Endodermal cell (in vitro differentiated cells): ENCODE results near the gene TMBIM6. TPM values are rescaled to one million over a fixed set of nuclear protein-coding genes. Genes with fewer than 3 reads are reported as not detected.

Source experiments
- DNase-seq: peaks from one replicate; pipeline ENCODE4 v3.0.0-alpha.2; 2017
- H3K27ac ChIP-seq: 2 replicates; pipeline ENCODE4 v1.5.1; 2013; ENCODE audit warnings: mild to moderate bottlenecking, low read depth, low read length, moderate library complexity
- H3K27me3 ChIP-seq: 2 replicates; pipeline ENCODE4 v1.6.1; 2013; ENCODE audit warnings: mild to moderate bottlenecking, low read length, moderate library complexity; ENCODE audit not compliant: insufficient read depth, control insufficient read depth, poor library complexity, severe bottlenecking
- H3K36me3 ChIP-seq: 2 replicates; pipeline ENCODE4 v1.7.0; 2013; ENCODE audit warnings: mild to moderate bottlenecking, low read length, moderate library complexity; ENCODE audit not compliant: control insufficient read depth, insufficient read depth
- H3K4me1 ChIP-seq: one replicate; pipeline ENCODE4 v1.7.0; 2013; ENCODE audit warnings: low read length; ENCODE audit not compliant: control insufficient read depth, insufficient read depth
- H3K4me3 ChIP-seq: 2 replicates; pipeline ENCODE4 v1.5.1; 2013; ENCODE audit warnings: mild to moderate bottlenecking, low read length, moderate library complexity
- H3K9ac ChIP-seq: 2 replicates; pipeline ENCODE4 v1.6.1; 2013; ENCODE audit warnings: mild to moderate bottlenecking, low read length, moderate library complexity; ENCODE audit not compliant: poor library complexity, severe bottlenecking; ENCODE audit errors: extremely low read depth
- H3K9me3 ChIP-seq: 2 replicates; pipeline ENCODE4 v1.6.1; 2013; ENCODE audit warnings: mild to moderate bottlenecking, low read length, moderate library complexity; ENCODE audit not compliant: control insufficient read depth
- H3K27ac Mint-ChIP-seq: 2 replicates; pipeline ENCODE4 v1.8.0; 2020; ENCODE audit warnings: mixed read lengths
- H3K27me3 Mint-ChIP-seq: 2 replicates; pipeline ENCODE4 v1.8.0; 2021; ENCODE audit warnings: mild to moderate bottlenecking, mixed read lengths; ENCODE audit not compliant: insufficient read depth
- H3K36me3 Mint-ChIP-seq: 2 replicates; pipeline ENCODE4 v1.8.0; 2020; ENCODE audit warnings: low read depth, mixed read lengths
- H3K4me1 Mint-ChIP-seq: 2 replicates; pipeline ENCODE4 v1.8.0; 2020; ENCODE audit warnings: mixed read lengths
- H3K4me3 Mint-ChIP-seq: 2 replicates; pipeline ENCODE4 v1.8.0; 2020; ENCODE audit warnings: mild to moderate bottlenecking, moderate library complexity, mixed read lengths
- H3K9me3 Mint-ChIP-seq: 2 replicates; pipeline ENCODE4 v1.8.0; 2020; ENCODE audit warnings: mild to moderate bottlenecking, mixed read lengths
- CTCF ChIP-seq: fragments of 200-600 bp; sonication (generic); conservative IDR thresholded peaks from 2 replicates; pipeline ENCODE4 v1.5.0; 2021; ENCODE audit warnings: antibody characterized with exemption, mild to moderate bottlenecking
- WGBS, 2 experiments: methylation state at CpG; one replicate each; pipeline versions ENCODE4 v1.1.5 to v1.1.7; 2013; ENCODE audit warnings: missing lambda C conversion rate in 2 of 2, mixed read lengths in 1 of 2; ENCODE audit not compliant: insufficient coverage in 1 of 2, insufficient read length in 1 of 2; 5-methylcytosine and 5-hydroxymethylcytosine counted together
- total RNA-seq, 2 donors: library from RNA; stranded (reverse); fragmentation: NEBNext Ultra II Directional in 1 of 2; extraction: Animal tissue kit (Norgen Biotek cat#: 25700) in 1 of 2; gene quantifications; 2 replicates in 1 of 2; 3 replicates in 1 of 2; pipeline ENCODE4 v1.2.1, GENCODE V29; 2021

TMBIM6 gene
- total RNA-seq, 2 donors from 2014 or later = 426 to 455 TPM

DNA sequence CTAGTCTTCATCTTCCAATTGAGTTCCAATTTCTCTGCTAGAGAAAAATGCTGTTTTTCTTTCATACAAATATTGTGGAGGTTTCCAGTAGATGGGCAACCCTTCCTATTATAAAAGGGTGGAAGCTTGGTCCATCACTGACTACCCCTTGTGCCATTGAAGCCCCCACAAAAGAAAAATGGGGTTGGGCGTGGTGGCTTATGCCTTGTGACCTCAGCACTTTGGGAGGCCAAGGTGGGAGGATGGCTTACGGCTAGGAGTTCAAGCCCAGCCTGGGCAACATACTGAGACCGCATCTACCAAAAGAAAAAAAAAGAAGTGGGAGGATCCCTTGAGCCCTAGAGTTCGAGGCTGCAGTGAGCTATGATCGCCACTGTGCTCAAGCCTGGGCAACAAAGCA is 64.1 kb downstream of the TMBIM6 start:
- H3K36me3 Mint-ChIP-seq = peaks cover 28% of the 10 kb centered on the region
- H3K4me1 Mint-ChIP-seq = peaks cover 49% of the 10 kb centered on the region
- H3K27me3 ChIP-seq = no peaks in the 10 kb centered on the region
- WGBS, 2 experiments = 92 to 93% methylated on average over 4 to 5 of the region's 5 CpGs
- H3K4me3 ChIP-seq = no peak overlapping the region
- no peak overlapping the region for H3K27ac Mint-ChIP-seq
- peaks cover 30% of the 10 kb centered on the region for H3K4me1 ChIP-seq
- peaks cover 14% of the 10 kb centered on the region for H3K36me3 ChIP-seq
- no peaks in the 10 kb centered on the region for H3K9me3 ChIP-seq
- no peaks in the 10 kb centered on the region for H3K9me3 Mint-ChIP-seq
- no peak for DNase-seq
- TF ChIP-seq CTCF = no peak
- H3K27me3 Mint-ChIP-seq = no peaks in the 10 kb centered on the region
- H3K4me3 Mint-ChIP-seq = no peak overlapping the region
- no peak overlapping the region for H3K9ac ChIP-seq
- no peak overlapping the region for H3K27ac ChIP-seq

DNA sequence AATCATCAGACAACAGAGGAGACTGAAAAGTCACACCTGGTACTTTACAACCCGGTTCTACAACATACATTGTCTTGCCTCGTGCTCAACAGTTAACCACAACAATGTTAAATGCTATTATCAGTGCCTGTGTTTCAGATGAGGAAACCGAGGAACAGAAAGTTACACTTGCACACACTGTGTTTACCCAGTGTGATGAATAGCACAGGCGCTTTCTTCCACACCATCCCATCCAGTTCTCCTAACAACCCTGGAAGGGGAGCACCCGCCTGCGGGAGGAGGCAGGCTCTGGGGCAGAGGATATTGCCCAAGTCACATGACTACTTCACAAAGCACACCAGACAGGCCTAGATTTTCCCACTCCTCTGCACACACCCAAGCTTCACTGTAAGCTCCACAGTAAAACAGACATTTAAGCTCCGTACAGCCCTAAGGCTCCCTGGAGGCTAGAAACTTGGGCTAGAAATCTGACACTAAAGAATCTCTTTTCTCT is 65.0 kb downstream of the TMBIM6 start:
- DNase-seq = no peak
- Mint-ChIP-seq H3K36me3 (peaks cover 25% of the 10 kb centered on the region), H3K4me3 (no peak overlapping the region), H3K27me3 (no peaks in the 10 kb centered on the region), H3K4me1 (peaks cover 49% of the 10 kb centered on the region), H3K27ac (no peak overlapping the region), H3K9me3 (no peaks in the 10 kb centered on the region)
- peaks cover 21% of the 10 kb centered on the region for H3K4me1 ChIP-seq
- H3K9ac ChIP-seq = no peak overlapping the region
- TF ChIP-seq CTCF = no peak
- no peak overlapping the region for H3K4me3 ChIP-seq
- peaks cover 11% of the 10 kb centered on the region for H3K36me3 ChIP-seq
- H3K27ac ChIP-seq = no peak overlapping the region
- WGBS, 2 experiments = 91 to 94% methylated on average over 4 to 7 of the region's 7 CpGs
- H3K9me3 ChIP-seq = no peaks in the 10 kb centered on the region
- H3K27me3 ChIP-seq = no peaks in the 10 kb centered on the region

DNA sequence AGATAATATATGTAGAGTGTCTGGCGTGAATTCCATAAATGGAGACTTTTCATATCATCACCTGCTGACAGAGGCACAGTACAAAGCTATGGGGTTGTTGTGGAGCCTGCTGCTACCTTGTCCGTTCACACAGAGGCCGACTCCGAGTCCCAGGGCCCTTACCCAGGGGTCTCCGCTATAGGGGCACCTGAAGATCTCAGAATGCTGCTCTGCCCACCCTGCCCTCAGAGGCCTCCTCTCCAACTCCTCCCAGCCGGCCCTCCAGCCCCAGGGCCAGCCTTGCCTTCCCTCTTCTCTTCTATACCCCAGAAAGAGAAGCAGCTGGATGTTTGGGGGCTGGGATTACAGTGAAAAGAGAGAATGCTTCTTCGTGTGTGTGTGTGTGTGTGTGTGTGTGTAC is 65.5 kb downstream of the TMBIM6 start:
- TF ChIP-seq CTCF = no peak
- Histone ChIP-seq H3K27ac (no peak overlapping the region), H3K9me3 (no peaks in the 10 kb centered on the region), H3K9ac (no peak overlapping the region), H3K27me3 (no peaks in the 10 kb centered on the region), H3K4me1 (peaks cover 16% of the 10 kb centered on the region), H3K4me3 (no peak overlapping the region), H3K36me3 (peaks cover 11% of the 10 kb centered on the region)
- no peaks in the 10 kb centered on the region for H3K9me3 Mint-ChIP-seq
- 87 to 88% methylated on average over 3 to 7 of the region's 7 CpGs for WGBS, 2 experiments
- H3K27ac Mint-ChIP-seq = no peak overlapping the region
- peaks cover 47% of the 10 kb centered on the region for H3K4me1 Mint-ChIP-seq
- H3K27me3 Mint-ChIP-seq = no peaks in the 10 kb centered on the region
- peaks cover 20% of the 10 kb centered on the region for H3K36me3 Mint-ChIP-seq
- no peak overlapping the region for H3K4me3 Mint-ChIP-seq
- no peak for DNase-seq
